Measurements from ENCODE around the gene ANKRD42. TPM values are rescaled to one million over a fixed set of nuclear protein-coding genes. Genes with fewer than 3 reads are reported as not detected.

ANKRD42 gene
- polyA plus RNA-seq, 3 donors: 4.3 to 6.2 (median 6.1) TPM

GRCh38 chr11:83158357-83158786, 35.1 kb upstream of the ANKRD42 start:
- Histone ChIP-seq H3K4me1 (ENCODE audit: control insufficient read depth in 1 of 2, insufficient read depth in 2 of 2, low read length in 2 of 2) (peaks cover 30 to 52% of the 10 kb centered on the region in 2 donors), H3K36me3 (replicated peaks in 1 of 2; ENCODE audit: control insufficient read depth in 1 of 2, insufficient read depth in 2 of 2, low read length in 2 of 2) (peaks cover 8 to 11% of the 10 kb centered on the region in 2 donors), H3K9ac (ENCODE audit: insufficient read depth, low read length, poor library complexity, severe bottlenecking) (peak overlapping the region; percentile 99), H3K27ac (ENCODE audit: low read depth in 1 of 2, low read length in 2 of 2) (peak overlapping the region; percentile 97 to 98), H3K4me2 (replicated peaks; ENCODE audit: extremely low read depth, low read length, poor library complexity, severe bottlenecking) (peak overlapping the region; percentile 83), H3K9me3 (replicated peaks in 1 of 2; ENCODE audit: control insufficient read depth in 1 of 2, insufficient read depth in 1 of 2, low read length in 2 of 2) (no peaks in the 10 kb centered on the region), H3K27me3 (ENCODE audit: control insufficient read depth in 2 of 2, insufficient read depth in 2 of 2, low read length in 2 of 2) (no peaks in the 10 kb centered on the region), H4K20me1 (ENCODE audit: insufficient read depth, low read length) (peaks cover 62% of the 10 kb centered on the region), H3K4me3 (replicated peaks in 1 of 3; ENCODE audit: low read depth in 2 of 3, low read length in 3 of 3) (peak overlapping the region; percentile 61 to 98 (median 89)), H2AFZ (ENCODE audit: insufficient read depth, low read depth, low read length, poor library complexity, severe bottlenecking) (no peak overlapping the region), H3K79me2 (ENCODE audit: insufficient read depth, low read length) (peaks cover 75% of the 10 kb centered on the region)
- H3K27ac Mint-ChIP-seq: peak overlapping the region; percentile 88 to 100 (median 100)
- H3K4me3 Mint-ChIP-seq: peak overlapping the region; percentile 98 to 99
- H3K9me3 Mint-ChIP-seq: peaks cover 0 to 4% (median 0%) of the 10 kb centered on the region in 7 donors
- intact Hi-C loops (cut with micrococcal nuclease): loop anchor here in 1 of 2 donors (5.0 kb wide), 3 partner anchors 86 to 256 kb away; partner anchors contain the start of genes CCDC90B, DDIAS, PRCP and RAB30
- peaks cover 33% of the 10 kb centered on the region for H3K4me1 Mint-ChIP-seq
- DNase-seq: no peak
- H3K27me3 Mint-ChIP-seq (ENCODE audit: low read depth in 3 of 3): peaks cover 0 to 4% (median 0%) of the 10 kb centered on the region in 3 donors
- peaks cover 22 to 28% of the 10 kb centered on the region in 2 donors for H3K36me3 Mint-ChIP-seq
- WGBS (ENCODE audit: insufficient coverage): no CpG with 5 or more reads among the region's 5 CpGs
- TF ChIP-seq CTCF (IDR thresholded peaks at IDR 0.05): no peak

- Histone ChIP-seq H3K9ac (ENCODE audit: insufficient read depth, low read length, poor library complexity, severe bottlenecking) (peak overlapping the region; percentile 99), H2AFZ (ENCODE audit: insufficient read depth, low read depth, low read length, poor library complexity, severe bottlenecking) (no peak overlapping the region), H3K36me3 (replicated peaks in 1 of 2; ENCODE audit: control insufficient read depth in 1 of 2, insufficient read depth in 2 of 2, low read length in 2 of 2) (peaks cover 12 to 20% of the 10 kb centered on the region in 2 donors), H3K9me3 (replicated peaks in 1 of 2; ENCODE audit: control insufficient read depth in 1 of 2, insufficient read depth in 1 of 2, low read length in 2 of 2) (no peaks in the 10 kb centered on the region), H4K20me1 (ENCODE audit: insufficient read depth, low read length) (peaks cover 71% of the 10 kb centered on the region), H3K79me2 (ENCODE audit: insufficient read depth, low read length) (peaks cover 83% of the 10 kb centered on the region), H3K27ac (ENCODE audit: low read depth in 1 of 2, low read length in 2 of 2) (peak overlapping the region in 1 of 2 donors; percentile 98), H3K4me2 (replicated peaks; ENCODE audit: extremely low read depth, low read length, poor library complexity, severe bottlenecking) (peak overlapping the region; percentile 83), H3K4me1 (ENCODE audit: control insufficient read depth in 1 of 2, insufficient read depth in 2 of 2, low read length in 2 of 2) (peaks cover 30 to 52% of the 10 kb centered on the region in 2 donors), H3K4me3 (replicated peaks in 1 of 3; ENCODE audit: low read depth in 2 of 3, low read length in 3 of 3) (peak overlapping the region; percentile 61 to 98 (median 89)), H3K27me3 (ENCODE audit: control insufficient read depth in 2 of 2, insufficient read depth in 2 of 2, low read length in 2 of 2) (no peaks in the 10 kb centered on the region)
- TF ChIP-seq CTCF (IDR thresholded peaks at IDR 0.05): no peak
- Mint-ChIP-seq H3K36me3 (peaks cover 27 to 33% of the 10 kb centered on the region in 2 donors), H3K4me1 (peaks cover 33% of the 10 kb centered on the region), H3K27ac (peak overlapping the region in 6 of 7 donors; percentile 45 to 100 (median 93)), H3K4me3 (peak overlapping the region; percentile 98 to 99), H3K27me3 (ENCODE audit: low read depth in 3 of 3) (peaks cover 0 to 3% (median 0%) of the 10 kb centered on the region in 3 donors), H3K9me3 (peaks cover 0 to 4% (median 0%) of the 10 kb centered on the region in 7 donors)
- DNase-seq: no peak
- intact Hi-C loops (cut with micrococcal nuclease): loop anchor here in 1 of 2 donors (5.0 kb wide), 3 partner anchors 87 to 257 kb away; partner anchors contain the start of genes CCDC90B, DDIAS, PRCP and RAB30
- 3% methylated on average over 8 of the region's 15 CpGs for WGBS (ENCODE audit: insufficient coverage)
Observed at GRCh38 chr11:83158965-83159901, 34.3 kb upstream of the ANKRD42 start.

All from CD14-positive monocyte (primary cell).